ENCODE results near the gene KRT71. TPM values are rescaled to one million over a fixed set of nuclear protein-coding genes. Genes with fewer than 3 reads are reported as not detected.

Gene KRT71
- polyA plus RNA-seq, 2 donors = not detected

DNA sequence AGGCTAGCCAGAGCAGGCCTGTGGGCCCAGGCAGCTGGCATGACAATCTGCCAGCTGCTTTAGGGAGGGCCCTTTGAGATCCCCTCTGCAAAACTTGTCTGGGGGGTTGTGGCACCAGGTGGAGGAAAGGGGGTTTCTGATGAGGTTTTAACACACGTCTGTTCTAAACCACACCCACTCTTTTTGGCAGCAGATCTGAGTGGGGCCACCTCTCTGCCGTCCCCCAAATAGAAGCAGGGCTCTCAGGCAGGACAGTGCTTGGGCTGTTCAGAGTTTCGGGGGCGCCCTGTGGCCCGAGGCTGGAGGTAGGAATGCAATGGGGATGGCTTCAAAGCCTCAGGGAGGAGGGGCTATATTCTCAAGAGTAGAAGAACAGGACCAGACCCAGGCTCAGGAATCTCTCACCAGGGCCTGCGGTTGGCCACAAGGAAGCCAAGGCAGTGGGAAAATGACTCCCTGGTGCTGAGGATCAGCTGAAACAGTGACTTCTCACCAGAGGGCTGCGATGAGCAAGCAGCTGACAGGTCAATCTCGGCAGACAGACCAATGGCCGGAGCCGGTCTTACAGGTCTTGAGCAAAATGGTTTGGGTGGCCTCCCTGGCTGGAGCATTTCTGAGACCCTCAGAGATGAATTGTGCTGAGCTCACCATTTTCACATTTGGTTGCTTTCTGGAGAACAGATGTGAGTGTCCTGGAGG lies 31.2 kb downstream of the KRT71 start:
- no peaks in the 10 kb centered on the region for H3K27me3 ChIP-seq (ENCODE audit: control insufficient read depth in 1 of 2, insufficient read depth in 2 of 2, low read length in 2 of 2)
- peaks cover 0 to 8% of the 10 kb centered on the region in 2 donors for H3K36me3 ChIP-seq (ENCODE audit: control insufficient read depth in 2 of 2, insufficient read depth in 2 of 2, low read length in 1 of 2)
- peak overlapping the region; percentile 83 to 89 for H3K27ac ChIP-seq (ENCODE audit: low read depth in 2 of 2, low read length in 1 of 2)
- H3K4me3 ChIP-seq (ENCODE audit: low read depth in 1 of 2, low read length in 2 of 2) = no peak overlapping the region
- peaks cover 3 to 21% of the 10 kb centered on the region in 2 donors for H3K4me1 ChIP-seq (ENCODE audit: control insufficient read depth in 2 of 2, insufficient read depth in 2 of 2, low read length in 1 of 2)
- H3K9me3 ChIP-seq (ENCODE audit: control insufficient read depth in 2 of 2, insufficient read depth in 1 of 2, low read depth in 1 of 2, low read length in 1 of 2) = no peaks in the 10 kb centered on the region
- 43 to 47% methylated on average over 10 of the region's 10 CpGs for WGBS, 2 donors

DNA sequence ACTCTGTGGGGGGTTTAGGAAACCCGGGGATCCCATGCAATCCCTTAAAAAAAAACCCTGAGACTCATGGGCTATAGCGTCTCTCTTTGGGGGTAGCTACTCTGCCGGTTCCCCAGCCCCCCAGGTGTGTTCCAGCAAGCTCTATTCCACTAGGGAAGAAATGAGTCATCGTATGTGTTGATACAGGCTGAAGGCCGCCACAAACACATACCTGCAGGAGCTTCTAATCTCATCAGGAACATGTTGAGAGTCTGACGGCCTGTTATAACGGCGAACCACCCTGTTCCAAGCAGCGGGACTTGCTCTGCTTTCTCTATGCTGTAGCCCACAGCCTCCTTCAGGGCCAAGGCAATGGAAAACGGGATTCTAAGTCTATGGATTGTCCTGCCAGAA lies 31.8 kb downstream of the KRT71 start:
- WGBS, 2 donors = 47 to 49% methylated on average over 10 of the region's 10 CpGs

DNA sequence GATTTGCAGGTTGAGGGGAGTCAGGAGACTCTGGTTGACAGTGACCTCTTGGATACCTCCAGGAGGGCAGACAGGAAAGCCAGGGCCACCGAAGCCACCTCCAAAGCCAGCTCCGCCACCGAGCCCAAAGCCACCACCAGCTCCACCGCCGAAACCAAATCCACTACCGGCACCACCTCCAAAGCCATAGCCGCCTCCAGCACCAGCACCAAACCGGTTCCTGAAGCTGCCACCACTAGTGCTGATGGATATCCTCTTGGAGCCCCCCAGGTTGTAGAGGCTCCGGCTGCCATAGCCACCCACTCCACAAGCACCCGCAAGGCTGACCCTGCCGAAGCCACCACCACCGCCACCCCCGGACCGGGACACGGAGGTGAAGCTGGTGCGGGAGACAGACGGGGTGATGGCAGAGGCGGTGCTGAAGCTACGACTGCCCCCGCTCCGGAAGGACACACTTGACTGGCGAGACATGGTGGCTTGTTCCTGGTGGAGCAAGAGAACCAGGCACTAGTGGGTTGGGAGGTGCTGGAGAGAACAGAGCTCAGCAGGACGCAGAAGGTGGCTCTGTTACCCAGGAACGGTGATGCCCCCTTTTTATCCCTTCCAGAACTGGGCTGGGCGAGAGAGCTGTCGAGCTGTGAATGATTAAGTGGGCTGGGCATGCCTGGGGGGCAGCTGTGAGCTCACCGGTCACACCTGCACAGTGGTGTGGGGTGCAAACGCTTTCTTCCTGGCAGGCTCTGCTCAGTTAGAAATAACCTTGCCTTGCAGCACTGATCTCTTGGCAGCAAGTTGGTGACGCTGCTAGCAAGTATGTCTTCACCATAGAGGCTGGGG lies 32.9 kb downstream of the KRT71 start, which contains the start of gene KRT5:
Gene KRT5, minus strand, starts transcription at position 569 of the 837 bp plus-strand sequence. Its CDS starts 98 bp downstream, at position 471.
- Histone ChIP-seq H3K9me3 (ENCODE audit: control insufficient read depth in 2 of 2, insufficient read depth in 1 of 2, low read depth in 1 of 2, low read length in 1 of 2) (no peaks in the 10 kb centered on the region), H3K27me3 (ENCODE audit: control insufficient read depth in 1 of 2, insufficient read depth in 2 of 2, low read length in 2 of 2) (no peaks in the 10 kb centered on the region), H3K27ac (ENCODE audit: low read depth in 2 of 2, low read length in 1 of 2) (peak within 1 kb of the TSS; percentile 84 to 88), H3K36me3 (ENCODE audit: control insufficient read depth in 2 of 2, insufficient read depth in 2 of 2, low read length in 1 of 2) (peaks cover 0 to 15% of the 10 kb centered on the region in 2 donors), H3K4me3 (ENCODE audit: low read depth in 1 of 2, low read length in 2 of 2) (peak within 1 kb of the TSS; percentile 57 to 63), H3K4me1 (ENCODE audit: control insufficient read depth in 2 of 2, insufficient read depth in 2 of 2, low read length in 1 of 2) (peaks cover 3 to 16% of the 10 kb centered on the region in 2 donors)
- 59 to 69% methylated on average over 29 of the region's 29 CpGs for WGBS, 2 donors

More for the DNA sequence above, 31.8 kb downstream of the KRT71 start:
- peaks cover 0 to 11% of the 10 kb centered on the region in 2 donors for H3K36me3 ChIP-seq (ENCODE audit: control insufficient read depth in 2 of 2, insufficient read depth in 2 of 2, low read length in 1 of 2)
- peak overlapping the region; percentile 88 to 89 for H3K27ac ChIP-seq (ENCODE audit: low read depth in 2 of 2, low read length in 1 of 2)
- no peaks in the 10 kb centered on the region for H3K9me3 ChIP-seq (ENCODE audit: control insufficient read depth in 2 of 2, insufficient read depth in 1 of 2, low read depth in 1 of 2, low read length in 1 of 2)
- H3K27me3 ChIP-seq (ENCODE audit: control insufficient read depth in 1 of 2, insufficient read depth in 2 of 2, low read length in 2 of 2) = no peaks in the 10 kb centered on the region
- no peak overlapping the region for H3K4me3 ChIP-seq (ENCODE audit: low read depth in 1 of 2, low read length in 2 of 2)
- peaks cover 3 to 23% of the 10 kb centered on the region in 2 donors for H3K4me1 ChIP-seq (ENCODE audit: control insufficient read depth in 2 of 2, insufficient read depth in 2 of 2, low read length in 1 of 2)

DNA sequence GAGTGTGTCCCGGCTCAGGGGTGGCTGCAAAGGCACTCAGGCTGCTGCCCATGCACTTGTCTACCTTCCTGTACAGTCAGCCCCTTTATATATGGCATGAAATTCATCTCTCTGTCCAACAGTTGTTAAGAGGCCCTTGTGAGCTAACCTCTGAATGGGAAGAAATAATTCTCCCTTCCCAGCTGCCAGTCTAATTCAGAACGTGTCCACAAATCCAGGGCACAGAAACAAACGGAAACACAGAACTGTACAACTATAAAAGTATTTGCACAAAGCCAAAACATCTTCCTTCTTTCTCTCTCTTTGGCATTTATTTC lies 33.6 kb downstream of the KRT71 start:
- Histone ChIP-seq H3K9me3 (ENCODE audit: control insufficient read depth in 2 of 2, insufficient read depth in 1 of 2, low read depth in 1 of 2, low read length in 1 of 2) (no peaks in the 10 kb centered on the region), H3K27me3 (ENCODE audit: control insufficient read depth in 1 of 2, insufficient read depth in 2 of 2, low read length in 2 of 2) (no peaks in the 10 kb centered on the region), H3K4me3 (ENCODE audit: low read depth in 1 of 2, low read length in 2 of 2) (peak overlapping the region; percentile 57 to 63), H3K36me3 (ENCODE audit: control insufficient read depth in 2 of 2, insufficient read depth in 2 of 2, low read length in 1 of 2) (peaks cover 0 to 15% of the 10 kb centered on the region in 2 donors), H3K4me1 (ENCODE audit: control insufficient read depth in 2 of 2, insufficient read depth in 2 of 2, low read length in 1 of 2) (peaks cover 3 to 14% of the 10 kb centered on the region in 2 donors), H3K27ac (ENCODE audit: low read depth in 2 of 2, low read length in 1 of 2) (peak overlapping the region; percentile 76 to 84)
- 54 to 60% methylated on average over 3 of the region's 3 CpGs for WGBS, 2 donors

DNA sequence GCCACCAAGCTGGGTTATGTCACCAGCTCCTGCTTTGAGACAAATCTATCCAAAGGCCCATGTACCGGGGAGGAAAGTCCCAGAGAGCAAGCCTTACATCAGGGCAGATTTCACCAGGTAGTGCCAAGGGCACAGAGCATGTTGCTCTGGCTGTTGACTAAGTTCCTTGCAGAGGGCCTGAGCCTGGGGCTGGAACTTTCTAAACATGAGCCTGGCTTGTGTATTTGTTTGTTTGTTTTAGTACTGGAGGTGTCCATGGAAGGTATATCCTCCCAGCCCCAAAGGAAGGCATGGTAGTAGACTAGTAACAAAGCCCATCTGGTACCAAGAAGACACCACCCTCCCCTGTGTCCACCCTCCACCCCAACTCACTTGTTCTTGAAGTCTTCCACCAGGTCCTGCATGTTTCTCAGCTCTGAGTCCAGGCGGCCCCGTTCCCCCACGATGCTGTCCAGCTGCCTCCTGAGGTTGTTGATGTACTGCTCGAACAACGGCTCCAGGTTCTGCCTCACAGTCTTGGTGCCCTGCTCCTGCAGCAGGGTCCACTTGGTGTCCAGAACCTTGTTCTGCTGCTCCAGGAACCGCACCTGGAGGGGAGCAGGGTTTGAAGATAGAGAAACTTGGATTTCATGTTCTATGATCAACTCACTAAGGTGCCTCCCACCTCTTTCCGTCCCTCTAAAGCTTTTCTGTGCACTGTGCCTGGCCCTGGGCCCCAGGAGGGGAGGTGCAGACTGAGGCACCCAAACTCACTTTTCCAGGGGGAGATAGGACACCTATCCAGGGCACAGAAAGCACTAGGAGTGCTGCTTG lies 34.2 kb downstream of the KRT71 start:
- Histone ChIP-seq H3K36me3 (ENCODE audit: control insufficient read depth in 2 of 2, insufficient read depth in 2 of 2, low read length in 1 of 2) (peaks cover 0 to 15% of the 10 kb centered on the region in 2 donors), H3K27ac (ENCODE audit: low read depth in 2 of 2, low read length in 1 of 2) (peak overlapping the region; percentile 76 to 84), H3K27me3 (ENCODE audit: control insufficient read depth in 1 of 2, insufficient read depth in 2 of 2, low read length in 2 of 2) (no peaks in the 10 kb centered on the region), H3K4me1 (ENCODE audit: control insufficient read depth in 2 of 2, insufficient read depth in 2 of 2, low read length in 1 of 2) (peaks cover 3 to 9% of the 10 kb centered on the region in 2 donors), H3K4me3 (ENCODE audit: low read depth in 1 of 2, low read length in 2 of 2) (peak overlapping the region; percentile 57 to 63), H3K9me3 (ENCODE audit: control insufficient read depth in 2 of 2, insufficient read depth in 1 of 2, low read depth in 1 of 2, low read length in 1 of 2) (no peaks in the 10 kb centered on the region)
- WGBS, 2 donors = 50 to 72% methylated on average over 8 of the region's 8 CpGs

DNA sequence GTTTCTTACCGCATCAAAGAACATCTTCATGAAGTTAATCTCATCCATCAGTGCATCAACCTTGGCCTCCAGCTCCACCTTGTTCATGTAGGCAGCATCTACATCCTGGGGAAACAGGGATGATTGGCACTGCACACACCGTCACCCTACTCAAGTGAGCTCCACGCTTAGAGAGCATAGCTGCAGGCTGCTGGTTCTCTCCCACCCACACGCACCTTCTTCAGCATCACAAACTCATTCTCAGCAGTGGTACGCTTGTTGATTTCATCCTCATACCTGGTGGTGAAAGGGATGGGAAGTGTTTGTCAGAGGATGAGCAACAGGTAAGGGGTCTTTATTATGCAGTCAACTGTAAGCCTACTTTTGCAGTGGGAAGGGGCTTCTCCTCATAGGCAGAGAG lies 35.1 kb downstream of the KRT71 start:
- peaks cover 3 to 8% of the 10 kb centered on the region in 2 donors for H3K4me1 ChIP-seq (ENCODE audit: control insufficient read depth in 2 of 2, insufficient read depth in 2 of 2, low read length in 1 of 2)
- peaks cover 0 to 15% of the 10 kb centered on the region in 2 donors for H3K36me3 ChIP-seq (ENCODE audit: control insufficient read depth in 2 of 2, insufficient read depth in 2 of 2, low read length in 1 of 2)
- WGBS, 2 donors = 56 to 67% methylated on average over 5 of the region's 5 CpGs
- no peaks in the 10 kb centered on the region for H3K9me3 ChIP-seq (ENCODE audit: control insufficient read depth in 2 of 2, insufficient read depth in 1 of 2, low read depth in 1 of 2, low read length in 1 of 2)
- no peaks in the 10 kb centered on the region for H3K27me3 ChIP-seq (ENCODE audit: control insufficient read depth in 1 of 2, insufficient read depth in 2 of 2, low read length in 2 of 2)
- peak overlapping the region; percentile 50 to 57 for H3K4me3 ChIP-seq (ENCODE audit: low read depth in 1 of 2, low read length in 2 of 2)
- peak overlapping the region; percentile 35 to 76 for H3K27ac ChIP-seq (ENCODE audit: low read depth in 2 of 2, low read length in 1 of 2)

DNA sequence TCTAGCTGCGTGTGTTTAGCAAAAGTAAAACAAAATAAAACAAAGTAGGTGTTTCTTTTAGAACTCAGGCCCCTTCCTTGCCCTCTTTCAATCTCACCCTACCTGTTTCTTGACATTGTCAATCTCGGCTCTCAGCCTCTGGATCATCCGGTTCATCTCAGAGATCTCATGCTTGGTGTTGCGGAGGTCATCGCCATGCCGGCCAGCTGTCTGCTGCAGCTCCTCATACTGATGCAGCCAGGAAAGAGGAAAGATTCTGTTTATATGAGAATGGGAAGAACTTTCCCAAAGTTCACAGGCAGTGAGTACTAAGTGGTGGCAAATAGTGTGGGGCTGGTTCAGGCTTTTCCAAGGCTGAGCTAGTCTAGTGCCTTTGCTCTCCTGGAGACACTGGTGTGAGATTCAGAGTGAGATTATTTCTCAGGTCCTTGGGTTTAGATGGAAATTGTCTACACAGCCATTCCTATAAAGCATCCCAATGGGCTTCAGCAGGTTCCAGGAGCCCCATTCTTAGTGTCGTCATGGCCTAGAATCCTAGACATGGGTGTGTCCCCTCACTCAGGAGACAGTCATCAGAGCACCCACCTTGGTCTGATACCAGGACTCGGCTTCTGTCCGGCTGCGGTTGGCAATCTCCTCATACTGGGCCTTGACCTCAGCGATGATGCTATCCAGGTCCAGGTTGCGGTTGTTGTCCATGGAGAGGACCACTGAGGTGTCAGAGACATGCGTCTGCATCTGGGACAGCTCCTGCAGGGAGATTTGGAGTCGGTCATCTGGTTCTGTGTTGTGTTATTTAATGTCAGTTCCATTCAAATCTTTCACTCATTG lies 35.7 kb downstream of the KRT71 start:
- 54 to 83% methylated on average over 14 of the region's 14 CpGs for WGBS, 2 donors
- peak overlapping the region; percentile 59 to 85 for H3K27ac ChIP-seq (ENCODE audit: low read depth in 2 of 2, low read length in 1 of 2)
- H3K36me3 ChIP-seq (ENCODE audit: control insufficient read depth in 2 of 2, insufficient read depth in 2 of 2, low read length in 1 of 2) = peaks cover 0 to 15% of the 10 kb centered on the region in 2 donors
- H3K9me3 ChIP-seq (ENCODE audit: control insufficient read depth in 2 of 2, insufficient read depth in 1 of 2, low read depth in 1 of 2, low read length in 1 of 2) = no peaks in the 10 kb centered on the region
- peaks cover 3 to 7% of the 10 kb centered on the region in 2 donors for H3K4me1 ChIP-seq (ENCODE audit: control insufficient read depth in 2 of 2, insufficient read depth in 2 of 2, low read length in 1 of 2)
- no peaks in the 10 kb centered on the region for H3K27me3 ChIP-seq (ENCODE audit: control insufficient read depth in 1 of 2, insufficient read depth in 2 of 2, low read length in 2 of 2)
- peak overlapping the region; percentile 46 to 57 for H3K4me3 ChIP-seq (ENCODE audit: low read depth in 1 of 2, low read length in 2 of 2)

DNA sequence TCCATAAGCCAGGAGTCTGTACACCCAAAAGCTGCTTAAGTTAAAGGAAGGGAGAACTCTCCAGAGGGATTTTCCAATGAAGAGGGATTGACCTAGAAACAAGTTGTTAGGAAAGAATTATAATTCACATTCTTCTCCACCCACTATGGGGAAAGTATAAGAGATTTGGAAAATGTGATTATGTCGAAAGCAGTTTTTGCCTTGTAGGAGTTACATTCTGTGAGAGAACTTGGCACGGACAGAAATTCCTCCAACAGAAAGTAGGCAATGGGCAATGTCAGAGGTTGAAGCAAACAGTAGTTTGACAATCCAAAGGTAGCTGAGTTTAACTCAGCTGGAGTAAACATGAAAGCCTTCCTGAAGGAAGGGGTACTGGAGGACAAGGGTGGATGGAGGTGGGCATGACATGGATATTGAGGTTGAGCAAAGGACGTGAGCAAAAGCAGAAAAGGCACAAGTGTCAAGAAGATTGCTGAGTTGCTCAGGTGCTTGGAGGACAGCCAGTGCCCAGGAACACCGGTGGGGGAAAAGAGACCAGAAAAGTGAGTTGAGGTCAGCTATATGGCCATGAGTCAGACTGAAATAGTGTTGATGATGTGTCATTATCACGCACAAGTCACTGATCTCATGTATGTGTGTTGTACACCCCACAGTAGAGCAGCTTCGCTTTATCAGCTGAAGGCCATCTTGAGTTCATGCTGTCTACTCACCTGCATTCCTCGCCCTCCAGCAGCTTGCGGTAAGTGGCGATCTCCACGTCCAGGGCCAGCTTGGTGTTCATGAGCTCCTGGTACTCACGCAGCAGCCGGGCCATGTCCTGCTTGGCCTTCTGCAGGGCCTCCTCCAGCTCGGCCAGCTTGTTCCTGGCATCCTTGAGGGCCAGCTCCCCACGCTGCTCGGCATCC lies 36.8 kb downstream of the KRT71 start:
- peaks cover 0 to 15% of the 10 kb centered on the region in 2 donors for H3K36me3 ChIP-seq (ENCODE audit: control insufficient read depth in 2 of 2, insufficient read depth in 2 of 2, low read length in 1 of 2)
- 52 to 70% methylated on average over 15 of the region's 15 CpGs for whole genome bisulfite sequencing, 2 donors
- no peaks in the 10 kb centered on the region for H3K27me3 ChIP-seq (ENCODE audit: control insufficient read depth in 1 of 2, insufficient read depth in 2 of 2, low read length in 2 of 2)
- H3K4me1 ChIP-seq (ENCODE audit: control insufficient read depth in 2 of 2, insufficient read depth in 2 of 2, low read length in 1 of 2) = peaks cover 0 to 7% of the 10 kb centered on the region in 2 donors
- no peaks in the 10 kb centered on the region for H3K9me3 ChIP-seq (ENCODE audit: control insufficient read depth in 2 of 2, insufficient read depth in 1 of 2, low read depth in 1 of 2, low read length in 1 of 2)
- peak overlapping the region; percentile 46 to 57 for H3K4me3 ChIP-seq (ENCODE audit: low read depth in 1 of 2, low read length in 2 of 2)
- H3K27ac ChIP-seq (ENCODE audit: low read depth in 2 of 2, low read length in 1 of 2) = peak overlapping the region; percentile 59 to 85

Data from esophagus (tissue), 2 donors.